ENCODE data around the gene GABRG3.

Gene GABRG3

GRCh38 chr15:27428151-27428550, 457.2 kb downstream of the GABRG3 start:
- no peaks in the 10 kb centered on the region for H3K36me3 ChIP-seq (ENCODE audit: insufficient read depth, low read length)
- no peaks in the 10 kb centered on the region for H3K4me1 ChIP-seq (ENCODE audit: control insufficient read depth, insufficient read depth, low read length, unreplicated experiment)
- no peak overlapping the region for H3K4me3 ChIP-seq (ENCODE audit: low read depth, low read length)
- no peaks in the 10 kb centered on the region for H3K27me3 ChIP-seq (ENCODE audit: insufficient read depth, low read length)
- no peaks in the 10 kb centered on the region for H3K79me2 ChIP-seq (ENCODE audit: control insufficient read depth, insufficient read depth, low read length, unreplicated experiment)
- no peak overlapping the region for H3K27ac ChIP-seq (ENCODE audit: low read depth, low read length)
- no peak overlapping the region for H2AFZ ChIP-seq (ENCODE audit: low read length, unreplicated experiment)

DNA sequence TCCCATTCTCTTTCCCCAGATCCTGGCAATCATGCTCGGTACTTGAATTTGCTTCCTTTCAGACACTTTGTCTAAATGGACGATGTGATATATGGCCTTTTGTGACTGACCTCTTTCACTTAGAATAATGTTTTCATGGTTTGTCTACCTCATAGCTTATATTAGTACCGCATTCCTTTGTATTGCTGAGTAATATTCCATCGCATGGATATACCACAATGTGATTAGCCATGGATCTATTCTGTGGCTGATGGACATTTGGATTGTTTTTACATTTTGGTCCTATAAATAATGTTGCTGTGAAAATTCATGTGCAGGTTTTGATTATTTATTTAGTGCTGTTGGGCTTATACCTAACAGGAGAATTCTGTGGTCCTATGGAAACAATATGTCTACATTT, 458.6 kb downstream of the GABRG3 start:
- no peaks in the 10 kb centered on the region for H3K4me1 ChIP-seq (ENCODE audit: control insufficient read depth, insufficient read depth, low read length, unreplicated experiment)
- no peak overlapping the region for H3K4me3 ChIP-seq (ENCODE audit: low read depth, low read length)
- no peaks in the 10 kb centered on the region for H3K27me3 ChIP-seq (ENCODE audit: insufficient read depth, low read length)
- H2AFZ ChIP-seq (ENCODE audit: low read length, unreplicated experiment): no peak overlapping the region
- no peaks in the 10 kb centered on the region for H3K79me2 ChIP-seq (ENCODE audit: control insufficient read depth, insufficient read depth, low read length, unreplicated experiment)
- no peak overlapping the region for H3K27ac ChIP-seq (ENCODE audit: low read depth, low read length)
- H3K36me3 ChIP-seq (ENCODE audit: insufficient read depth, low read length): no peaks in the 10 kb centered on the region

GRCh38 chr15:27433604-27434003, 462.6 kb downstream of the GABRG3 start:
- no peak overlapping the region for H3K27ac ChIP-seq (ENCODE audit: low read depth, low read length)
- no peaks in the 10 kb centered on the region for H3K79me2 ChIP-seq (ENCODE audit: control insufficient read depth, insufficient read depth, low read length, unreplicated experiment)
- no peaks in the 10 kb centered on the region for H3K36me3 ChIP-seq (ENCODE audit: insufficient read depth, low read length)
- H3K4me3 ChIP-seq (ENCODE audit: low read depth, low read length): no peak overlapping the region
- no peaks in the 10 kb centered on the region for H3K4me1 ChIP-seq (ENCODE audit: control insufficient read depth, insufficient read depth, low read length, unreplicated experiment)
- H3K27me3 ChIP-seq (ENCODE audit: insufficient read depth, low read length): no peaks in the 10 kb centered on the region
- no peak overlapping the region for H2AFZ ChIP-seq (ENCODE audit: low read length, unreplicated experiment)

- no peak overlapping the region for H2AFZ ChIP-seq (ENCODE audit: low read length, unreplicated experiment)
- no peaks in the 10 kb centered on the region for H3K36me3 ChIP-seq (ENCODE audit: insufficient read depth, low read length)
- no peaks in the 10 kb centered on the region for H3K27me3 ChIP-seq (ENCODE audit: insufficient read depth, low read length)
These were observed 467.7 kb downstream of the GABRG3 start for GRCh38 chr15:27438403-27439375.

GRCh38 chr15:27441120-27441519, 470.1 kb downstream of the GABRG3 start:
- Histone ChIP-seq H3K27ac (ENCODE audit: low read depth, low read length) (no peak overlapping the region), H3K79me2 (ENCODE audit: control insufficient read depth, insufficient read depth, low read length, unreplicated experiment) (no peaks in the 10 kb centered on the region), H3K36me3 (ENCODE audit: insufficient read depth, low read length) (no peaks in the 10 kb centered on the region), H3K4me3 (ENCODE audit: low read depth, low read length) (no peak overlapping the region), H2AFZ (ENCODE audit: low read length, unreplicated experiment) (no peak overlapping the region), H3K27me3 (ENCODE audit: insufficient read depth, low read length) (no peaks in the 10 kb centered on the region), H3K4me1 (ENCODE audit: control insufficient read depth, insufficient read depth, low read length, unreplicated experiment) (no peaks in the 10 kb centered on the region)

More at GRCh38 chr15:27438403-27439375, 467.7 kb downstream of the GABRG3 start:
- no peaks in the 10 kb centered on the region for H3K79me2 ChIP-seq (ENCODE audit: control insufficient read depth, insufficient read depth, low read length, unreplicated experiment)
- H3K27ac ChIP-seq (ENCODE audit: low read depth, low read length): no peak overlapping the region
- no peaks in the 10 kb centered on the region for H3K4me1 ChIP-seq (ENCODE audit: control insufficient read depth, insufficient read depth, low read length, unreplicated experiment)
- H3K4me3 ChIP-seq (ENCODE audit: low read depth, low read length): no peak overlapping the region

DNA sequence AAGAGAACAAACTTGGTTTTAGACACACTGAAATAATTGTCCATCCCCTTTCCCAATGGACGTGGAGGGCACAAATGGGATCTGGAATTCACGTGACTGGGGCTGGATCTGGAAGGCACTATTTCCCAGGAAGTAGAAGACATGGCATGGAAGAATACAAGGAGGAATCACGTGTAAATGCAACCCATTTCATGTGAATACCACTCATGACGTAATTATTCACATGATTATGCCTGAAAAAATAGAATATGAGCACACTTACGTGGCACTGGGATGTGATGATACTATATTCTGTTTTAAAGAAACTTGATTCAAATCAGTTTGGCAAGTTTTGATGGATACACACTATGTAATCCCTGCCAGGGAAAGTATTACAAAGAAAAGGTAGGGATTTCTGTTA, 477.3 kb downstream of the GABRG3 start:
- Histone ChIP-seq H3K79me2 (ENCODE audit: control insufficient read depth, insufficient read depth, low read length, unreplicated experiment) (no peaks in the 10 kb centered on the region), H3K4me3 (ENCODE audit: low read depth, low read length) (no peak overlapping the region), H2AFZ (ENCODE audit: low read length, unreplicated experiment) (no peak overlapping the region), H3K4me1 (ENCODE audit: control insufficient read depth, insufficient read depth, low read length, unreplicated experiment) (no peaks in the 10 kb centered on the region), H3K27me3 (ENCODE audit: insufficient read depth, low read length) (no peaks in the 10 kb centered on the region), H3K27ac (ENCODE audit: low read depth, low read length) (no peak overlapping the region), H3K36me3 (ENCODE audit: insufficient read depth, low read length) (no peaks in the 10 kb centered on the region)

GRCh38 chr15:27448986-27449385, 478.0 kb downstream of the GABRG3 start:
- H3K4me3 ChIP-seq (ENCODE audit: low read depth, low read length): no peak overlapping the region
- no peaks in the 10 kb centered on the region for H3K27me3 ChIP-seq (ENCODE audit: insufficient read depth, low read length)
- H3K36me3 ChIP-seq (ENCODE audit: insufficient read depth, low read length): no peaks in the 10 kb centered on the region
- no peaks in the 10 kb centered on the region for H3K4me1 ChIP-seq (ENCODE audit: control insufficient read depth, insufficient read depth, low read length, unreplicated experiment)
- no peak overlapping the region for H3K27ac ChIP-seq (ENCODE audit: low read depth, low read length)
- no peaks in the 10 kb centered on the region for H3K79me2 ChIP-seq (ENCODE audit: control insufficient read depth, insufficient read depth, low read length, unreplicated experiment)
- no peak overlapping the region for H2AFZ ChIP-seq (ENCODE audit: low read length, unreplicated experiment)

DNA sequence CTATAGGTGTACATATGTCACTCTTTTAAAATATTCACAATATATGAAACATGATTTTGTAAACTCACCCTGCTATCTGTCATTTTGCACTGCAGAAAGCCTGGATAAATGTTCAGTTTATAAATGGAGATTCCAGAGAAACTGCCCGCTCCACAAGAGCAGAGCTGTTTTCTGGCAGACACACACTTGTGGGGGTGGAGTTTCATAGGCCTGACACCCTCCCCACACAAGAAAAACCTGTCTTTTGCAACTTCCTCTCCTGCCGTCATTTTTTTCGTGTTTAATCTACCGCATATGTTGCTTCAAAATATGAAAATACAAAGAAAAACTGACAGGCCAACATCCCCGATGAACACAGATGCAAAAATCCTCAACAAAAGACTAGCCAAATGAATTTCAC, 479.0 kb downstream of the GABRG3 start:
- Histone ChIP-seq H3K36me3 (ENCODE audit: insufficient read depth, low read length) (no peaks in the 10 kb centered on the region), H3K27ac (ENCODE audit: low read depth, low read length) (no peak overlapping the region), H3K4me3 (ENCODE audit: low read depth, low read length) (no peak overlapping the region), H2AFZ (ENCODE audit: low read length, unreplicated experiment) (no peak overlapping the region), H3K79me2 (ENCODE audit: control insufficient read depth, insufficient read depth, low read length, unreplicated experiment) (no peaks in the 10 kb centered on the region), H3K4me1 (ENCODE audit: control insufficient read depth, insufficient read depth, low read length, unreplicated experiment) (no peaks in the 10 kb centered on the region), H3K27me3 (ENCODE audit: insufficient read depth, low read length) (no peaks in the 10 kb centered on the region)

- Histone ChIP-seq H3K27me3 (ENCODE audit: insufficient read depth, low read length) (no peaks in the 10 kb centered on the region), H3K4me3 (ENCODE audit: low read depth, low read length) (no peak overlapping the region), H3K27ac (ENCODE audit: low read depth, low read length) (no peak overlapping the region), H2AFZ (ENCODE audit: low read length, unreplicated experiment) (no peak overlapping the region), H3K36me3 (ENCODE audit: insufficient read depth, low read length) (no peaks in the 10 kb centered on the region), H3K79me2 (ENCODE audit: control insufficient read depth, insufficient read depth, low read length, unreplicated experiment) (no peaks in the 10 kb centered on the region), H3K4me1 (ENCODE audit: control insufficient read depth, insufficient read depth, low read length, unreplicated experiment) (no peaks in the 10 kb centered on the region)
These were observed 483.5 kb downstream of the GABRG3 start for GRCh38 chr15:27454281-27455075.

DNA sequence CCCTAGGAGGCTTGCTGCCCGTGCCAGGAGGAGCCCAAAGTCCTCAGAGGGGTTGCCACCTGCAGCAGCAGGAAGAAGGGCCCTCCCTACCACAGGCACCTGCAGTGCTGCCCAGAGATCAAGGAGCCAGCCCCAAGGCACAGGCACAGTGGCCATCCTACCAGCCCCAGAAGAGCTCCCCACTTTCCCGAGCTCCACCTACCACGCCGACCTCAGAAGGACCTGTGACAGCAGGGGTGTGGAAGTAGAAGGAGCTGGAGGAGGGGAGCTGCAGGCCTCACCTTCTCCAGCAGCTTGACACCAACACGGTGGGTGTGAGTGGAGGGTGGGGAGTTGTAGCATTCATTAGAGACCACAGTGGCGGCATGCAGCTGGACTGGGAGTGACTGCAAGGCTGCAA, 485.8 kb downstream of the GABRG3 start:
- H3K27me3 ChIP-seq (ENCODE audit: insufficient read depth, low read length): no peaks in the 10 kb centered on the region
- H3K4me1 ChIP-seq (ENCODE audit: control insufficient read depth, insufficient read depth, low read length, unreplicated experiment): no peaks in the 10 kb centered on the region
- no peak overlapping the region for H2AFZ ChIP-seq (ENCODE audit: low read length, unreplicated experiment)
- H3K27ac ChIP-seq (ENCODE audit: low read depth, low read length): no peak overlapping the region
- no peaks in the 10 kb centered on the region for H3K79me2 ChIP-seq (ENCODE audit: control insufficient read depth, insufficient read depth, low read length, unreplicated experiment)
- no peak overlapping the region for H3K4me3 ChIP-seq (ENCODE audit: low read depth, low read length)
- H3K36me3 ChIP-seq (ENCODE audit: insufficient read depth, low read length): no peaks in the 10 kb centered on the region
